Ecto neural progenitor cell (in vitro differentiated cells): Measurements from ENCODE around the gene LPCAT4.
A peak's percentile ranks its signal among the peaks of the same experiment; 100 is the strongest.

Source experiments
- DNase-seq: peaks from one replicate; pipeline ENCODE4 v3.0.0-alpha.2; 2018; ENCODE audit warnings: low spot score

The LPCAT4 gene

GRCh38 chr15:34336991-34337556 is 29.9 kb downstream of the LPCAT4 start:
- no peak for DNase-seq

- no peak for DNase-seq
Measured at GRCh38 chr15:34336231-34336990, 30.6 kb downstream of the LPCAT4 start.

GRCh38 chr15:34335176-34336032 is 31.6 kb downstream of the LPCAT4 start:
- no peak for DNase-seq

GRCh38 chr15:34334672-34335071 is 32.3 kb downstream of the LPCAT4 start:
- DNase-seq: no peak

- no peak for DNase-seq
Measured at GRCh38 chr15:34332553-34333120, 34.4 kb downstream of the LPCAT4 start.

- no peak for DNase-seq
Measured at GRCh38 chr15:34331809-34332208, 35.2 kb downstream of the LPCAT4 start.

- no peak for DNase-seq
Measured at GRCh38 chr15:34330279-34330678, 36.7 kb downstream of the LPCAT4 start.

- DNase-seq: no peak
Measured at GRCh38 chr15:34329006-34329405, 38.0 kb downstream of the LPCAT4 start.

- no peak for DNase-seq
Measured at GRCh38 chr15:34327906-34328305, 39.1 kb downstream of the LPCAT4 start.

GRCh38 chr15:34325368-34325767 is 41.6 kb downstream of the LPCAT4 start:
- no peak for DNase-seq

GRCh38 chr15:34324933-34325332 is 42.1 kb downstream of the LPCAT4 start:
- no peak for DNase-seq

GRCh38 chr15:34323217-34323616 is 43.8 kb downstream of the LPCAT4 start:
- DNase-seq: no peak

- peak; percentile 65 for DNase-seq
Measured at GRCh38 chr15:34318277-34319079, 48.5 kb downstream of the LPCAT4 start.

- DNase-seq: no peak
Measured at GRCh38 chr15:34314491-34315490, 52.2 kb downstream of the LPCAT4 start.

- no peak for DNase-seq
Measured at GRCh38 chr15:34311563-34311962, 55.4 kb downstream of the LPCAT4 start.
